HCT116 (cell line): ENCODE results near the gene CTRB2. TPM values are rescaled to one million over a fixed set of nuclear protein-coding genes. Genes with fewer than 3 reads are reported as not detected.

Experiments used
- total RNA-seq: library from RNA; stranded (reverse); gene quantifications from one replicate; pipeline ENCODE4 v1.2.1, GENCODE V29; 2021; ENCODE audit not compliant: unreplicated experiment

Gene CTRB2
- total RNA-seq, 1 experiment from 2014 or later, result 10.0 TPM

Other genes starting within 250 kb of the CTRB2 start
- gene WDR59, start 222.0 kb downstream of the CTRB2 start, total RNA-seq, result 96.9 TPM
- gene ZNRF1, start 208.1 kb downstream of the CTRB2 start, total RNA-seq, result 48.2 TPM
- gene LDHD, start 90.4 kb downstream of the CTRB2 start, total RNA-seq, result 3.4 TPM
- gene ZFP1, start 58.6 kb downstream of the CTRB2 start, total RNA-seq, result 12.8 TPM
- 5.6 TPM for gene CTRB1, start 11.8 kb upstream of the CTRB2 start, total RNA-seq
- gene BCAR1, start 44.5 kb upstream of the CTRB2 start, total RNA-seq, result 49.6 TPM
- gene CFDP1, start 226.3 kb upstream of the CTRB2 start, total RNA-seq, result 45.3 TPM